DMS153 treated with DMSO at 0.1 percent for 48 hours (cell line): Measurements from ENCODE around the gene PIP4K2B.

Experiments
- DNase-seq: peaks from one replicate; lab custom pipeline; 2025; ENCODE audit not compliant: unreplicated experiment; lab: John Stamatoyannopoulos, UW

PIP4K2B gene

DNA sequence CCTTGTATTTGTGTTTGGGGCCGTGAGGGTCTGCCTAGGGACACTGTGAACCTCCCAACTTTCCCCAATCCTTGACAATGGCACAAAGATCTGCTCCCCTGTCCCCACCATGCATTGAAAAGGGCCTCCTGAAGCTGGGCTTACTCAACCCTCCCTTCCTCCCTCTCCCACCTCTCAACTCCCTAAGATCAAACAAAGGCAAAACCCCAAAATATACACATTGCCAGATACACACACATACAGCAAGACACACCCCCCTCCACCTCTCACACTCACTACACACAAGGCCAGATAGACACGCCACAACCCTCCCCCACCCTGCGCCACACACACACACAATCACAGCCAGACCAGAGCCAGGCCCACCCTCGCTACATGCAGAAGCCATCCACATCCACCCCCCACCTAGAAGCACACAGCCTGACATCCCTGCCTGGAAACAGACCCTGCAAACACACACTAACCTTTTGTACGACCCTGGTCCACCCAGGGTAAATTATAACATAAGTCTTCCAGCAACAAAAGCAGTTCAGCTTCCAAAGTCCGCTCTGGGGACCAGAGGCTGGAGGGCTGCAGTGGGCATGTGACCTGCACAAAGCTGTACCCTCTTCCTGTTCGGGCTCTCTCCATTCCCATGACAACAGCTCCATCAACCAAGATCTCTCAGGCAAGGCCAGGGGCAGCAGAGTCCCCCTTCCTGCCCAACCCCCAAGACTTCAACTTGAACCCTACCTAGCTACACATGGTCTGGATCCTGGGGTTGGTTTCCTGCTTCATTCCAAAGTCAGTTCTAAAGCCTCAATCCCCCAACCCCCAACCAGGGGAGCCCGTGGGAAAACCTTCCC, 53.1 kb downstream of the PIP4K2B start:
- DNase-seq = no peak

GRCh38 chr17:38745545-38745944, 53.8 kb downstream of the PIP4K2B start:
- peak; percentile 52 for DNase-seq

- DNase-seq = no peak
These were observed 55.7 kb downstream of the PIP4K2B start for GRCh38 chr17:38743556-38744171.

DNA sequence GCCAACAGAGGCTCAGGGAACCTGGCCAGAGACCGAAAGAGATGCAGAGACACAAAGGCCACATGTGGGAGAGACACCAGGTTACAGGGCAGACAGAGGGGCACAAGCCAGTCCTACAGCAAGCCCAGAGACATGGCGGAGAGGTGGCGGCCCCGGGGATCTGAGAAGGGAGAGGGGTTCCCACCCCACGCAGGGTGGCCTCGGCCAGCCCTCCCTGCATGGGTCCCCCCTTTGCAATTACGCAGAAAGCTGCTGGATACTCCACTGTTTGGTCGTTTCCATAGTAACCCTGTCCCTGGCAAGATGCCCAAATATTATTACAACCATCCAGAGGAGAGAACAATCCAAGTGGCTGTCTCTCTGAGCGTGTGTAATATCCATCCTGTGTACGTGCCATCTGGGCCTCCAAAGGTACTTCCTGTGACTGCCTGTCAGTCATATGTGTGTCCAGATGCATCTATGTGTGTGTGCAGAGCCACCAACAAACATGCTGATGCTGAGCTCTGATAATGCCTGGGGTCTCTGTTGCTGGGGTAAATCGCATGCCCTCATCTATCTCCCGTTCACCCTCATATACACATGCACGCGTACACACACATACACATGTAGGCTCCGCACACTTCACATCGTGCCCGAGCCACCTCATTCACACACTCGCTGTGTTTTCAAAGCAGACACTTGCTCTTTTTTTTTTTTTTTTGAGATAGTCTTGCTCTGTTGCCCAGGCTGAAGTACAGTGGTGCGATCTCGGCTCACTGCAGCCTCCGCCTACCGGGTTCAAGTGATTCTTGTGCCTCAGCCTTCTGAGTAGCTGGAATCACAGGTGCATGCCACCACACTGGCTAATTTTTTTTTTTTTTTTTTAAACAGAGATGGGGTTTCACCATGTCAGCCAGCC, 56.7 kb downstream of the PIP4K2B start:
- peak; percentile 80 for DNase-seq

DNA sequence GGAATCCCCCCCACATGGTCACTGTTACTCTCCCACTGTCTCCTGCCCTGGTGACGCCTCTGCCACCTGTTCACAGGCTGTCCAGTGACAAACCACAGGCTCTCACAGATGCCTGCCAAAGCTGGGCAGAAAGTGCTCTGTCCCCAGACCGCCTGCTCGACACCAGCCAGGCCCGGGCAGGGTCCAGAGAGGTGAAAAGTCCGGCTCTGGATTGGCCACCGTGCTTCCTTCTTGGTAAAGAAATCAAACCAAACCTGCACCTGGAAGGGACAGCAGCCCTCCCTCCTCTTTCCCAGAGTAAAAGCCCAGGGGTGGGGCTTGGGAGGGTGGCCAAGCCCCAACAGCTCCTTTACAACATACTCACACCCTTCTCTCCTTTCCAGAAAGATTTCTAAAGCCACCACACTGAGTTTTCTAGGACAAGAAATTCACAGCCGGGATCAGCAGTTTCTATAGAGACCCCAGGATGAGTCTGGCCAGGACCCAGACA, 57.4 kb downstream of the PIP4K2B start:
- DNase-seq = no peak

GRCh38 chr17:38741461-38741860, 57.9 kb downstream of the PIP4K2B start:
- DNase-seq = no peak

GRCh38 chr17:38740806-38741205, 58.5 kb downstream of the PIP4K2B start:
- no peak for DNase-seq

DNA sequence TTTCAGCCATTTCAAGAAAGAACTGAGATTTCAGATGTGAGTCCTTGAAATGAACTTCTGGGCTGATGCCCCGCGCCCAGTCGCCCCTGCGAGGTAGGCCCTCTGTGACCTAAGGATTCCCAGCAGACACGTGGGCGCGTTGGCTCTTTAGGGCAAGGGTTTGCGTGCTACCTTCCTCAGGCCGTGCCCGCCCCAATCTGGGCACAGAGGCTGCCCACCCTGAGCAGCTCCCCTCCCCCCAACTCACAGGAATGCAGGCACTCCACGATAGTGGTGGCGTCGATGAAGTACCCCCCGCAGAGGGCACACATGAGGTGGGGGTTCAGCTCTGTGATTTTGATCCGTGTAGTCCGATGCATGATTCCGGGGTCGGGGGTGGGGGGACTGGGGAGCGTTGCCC, 59.3 kb downstream of the PIP4K2B start:
- no peak for DNase-seq

DNA sequence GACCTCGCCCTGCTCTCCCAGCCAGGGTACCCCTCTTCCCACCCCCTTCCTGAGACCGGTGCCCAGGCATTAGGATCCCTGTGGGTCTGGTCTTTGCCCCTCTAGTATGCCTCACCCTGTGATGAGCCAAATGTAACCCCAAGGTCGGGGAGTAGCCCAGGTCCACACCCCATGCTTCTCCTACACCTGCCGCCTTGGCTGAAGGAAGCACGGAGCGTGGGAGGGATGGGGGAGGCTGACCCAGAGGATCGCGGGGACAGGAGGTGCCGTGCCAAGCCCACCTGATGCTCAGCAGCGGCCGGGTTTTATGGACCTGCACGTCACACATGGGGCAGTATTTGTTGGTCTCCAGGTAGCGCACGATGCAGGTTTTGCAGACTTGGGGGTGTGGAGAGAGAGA, 60.1 kb downstream of the PIP4K2B start:
- DNase-seq = no peak

DNA sequence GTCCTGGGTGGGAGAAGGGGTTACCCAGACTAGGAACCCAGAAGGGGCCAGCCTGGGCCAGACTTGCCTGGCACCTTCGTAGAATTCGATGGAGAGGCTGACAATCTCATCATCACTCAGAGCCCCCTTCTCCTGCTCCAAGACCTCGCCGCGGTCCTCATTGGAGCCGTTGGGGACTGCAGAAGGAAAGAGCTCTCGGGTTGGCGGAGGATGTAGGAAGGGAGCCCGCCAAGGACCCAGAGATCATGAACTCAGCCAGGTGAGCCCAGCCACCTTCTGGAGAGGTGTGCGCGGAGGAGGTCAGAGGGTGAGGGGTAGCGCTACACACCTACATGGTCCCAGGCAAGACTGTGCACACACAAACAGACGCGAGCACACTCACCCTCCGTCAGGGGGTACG, 60.7 kb downstream of the PIP4K2B start:
- no peak for DNase-seq

GRCh38 chr17:38738007-38738662, 61.2 kb downstream of the PIP4K2B start:
- no peak for DNase-seq

DNA sequence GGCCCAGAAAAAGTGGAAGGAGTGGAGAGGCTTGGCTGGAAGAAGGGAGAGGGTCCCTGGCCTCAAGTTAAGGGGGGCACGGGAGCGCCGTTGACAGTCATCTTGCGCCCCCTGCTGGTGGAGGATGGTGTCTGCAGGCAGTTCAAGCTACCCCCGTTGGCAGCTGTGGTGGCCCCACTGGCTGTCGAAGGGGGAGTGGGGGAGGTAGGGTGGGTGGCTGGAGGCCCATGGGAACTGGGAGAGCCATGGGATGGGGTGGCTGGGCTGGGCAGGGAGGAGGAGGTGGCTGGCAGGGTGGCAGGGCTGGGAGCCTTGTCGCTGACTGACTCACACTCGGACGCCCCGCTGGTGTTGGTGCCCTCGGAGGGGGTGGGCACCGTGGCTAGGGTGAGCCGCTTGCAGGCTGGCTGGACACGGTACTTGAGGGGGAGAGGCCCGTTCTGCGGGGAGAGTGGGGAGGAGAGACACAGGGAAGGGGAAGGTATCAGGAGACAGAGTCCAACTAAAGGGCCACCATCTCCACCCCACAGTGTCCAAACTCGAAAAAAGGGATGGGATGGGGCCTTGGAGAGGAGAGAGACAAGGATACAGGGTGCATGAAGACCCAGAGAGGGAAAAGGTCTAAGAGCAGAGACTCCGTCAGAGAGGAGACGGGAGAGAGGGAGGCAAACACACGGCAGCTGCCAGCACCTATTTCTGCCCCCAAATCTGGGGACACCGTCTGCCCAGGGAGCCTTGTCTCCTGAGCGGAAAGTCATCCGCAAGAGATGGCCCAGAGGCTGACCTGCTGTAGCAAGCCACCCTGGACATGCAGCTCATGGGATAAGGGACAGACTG, 64.0 kb downstream of the PIP4K2B start:
- peak; percentile 33 for DNase-seq

GRCh38 chr17:38733982-38734973, 65.1 kb downstream of the PIP4K2B start:
- DNase-seq = no peak

DNA sequence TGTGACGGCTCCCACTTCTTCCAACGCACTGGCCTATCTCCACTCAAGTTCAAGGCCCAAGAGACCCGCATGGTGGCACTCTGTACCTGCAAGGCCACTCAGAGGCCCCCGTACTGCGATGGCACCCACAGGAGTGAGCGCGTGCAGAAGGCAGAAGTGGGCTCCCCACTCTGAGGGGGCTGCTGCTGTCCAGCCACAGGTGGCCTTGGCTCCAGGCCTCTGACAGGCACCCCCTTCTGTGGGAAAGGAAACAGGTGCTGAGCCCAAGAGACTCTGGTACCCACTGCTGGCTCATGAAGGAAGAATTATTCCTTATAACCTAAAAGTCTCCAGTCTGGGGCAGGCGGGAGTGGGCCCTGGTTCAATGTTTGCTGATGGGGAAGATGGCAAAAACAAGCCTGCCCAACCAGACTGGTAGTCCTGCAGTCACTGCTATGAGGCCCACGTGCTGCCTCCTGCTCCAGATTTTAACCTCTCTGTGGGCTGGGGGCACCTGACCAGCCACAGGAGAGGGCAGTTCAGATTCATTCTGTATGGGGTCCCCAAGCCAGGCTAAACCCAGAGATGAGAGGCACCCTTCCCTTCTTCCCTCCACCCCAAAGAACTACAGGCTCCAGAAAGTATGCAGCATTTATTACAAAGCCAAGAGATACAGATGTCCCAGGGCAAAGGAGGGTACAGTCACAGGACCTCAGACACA, 65.9 kb downstream of the PIP4K2B start:
- DNase-seq = no peak

DNA sequence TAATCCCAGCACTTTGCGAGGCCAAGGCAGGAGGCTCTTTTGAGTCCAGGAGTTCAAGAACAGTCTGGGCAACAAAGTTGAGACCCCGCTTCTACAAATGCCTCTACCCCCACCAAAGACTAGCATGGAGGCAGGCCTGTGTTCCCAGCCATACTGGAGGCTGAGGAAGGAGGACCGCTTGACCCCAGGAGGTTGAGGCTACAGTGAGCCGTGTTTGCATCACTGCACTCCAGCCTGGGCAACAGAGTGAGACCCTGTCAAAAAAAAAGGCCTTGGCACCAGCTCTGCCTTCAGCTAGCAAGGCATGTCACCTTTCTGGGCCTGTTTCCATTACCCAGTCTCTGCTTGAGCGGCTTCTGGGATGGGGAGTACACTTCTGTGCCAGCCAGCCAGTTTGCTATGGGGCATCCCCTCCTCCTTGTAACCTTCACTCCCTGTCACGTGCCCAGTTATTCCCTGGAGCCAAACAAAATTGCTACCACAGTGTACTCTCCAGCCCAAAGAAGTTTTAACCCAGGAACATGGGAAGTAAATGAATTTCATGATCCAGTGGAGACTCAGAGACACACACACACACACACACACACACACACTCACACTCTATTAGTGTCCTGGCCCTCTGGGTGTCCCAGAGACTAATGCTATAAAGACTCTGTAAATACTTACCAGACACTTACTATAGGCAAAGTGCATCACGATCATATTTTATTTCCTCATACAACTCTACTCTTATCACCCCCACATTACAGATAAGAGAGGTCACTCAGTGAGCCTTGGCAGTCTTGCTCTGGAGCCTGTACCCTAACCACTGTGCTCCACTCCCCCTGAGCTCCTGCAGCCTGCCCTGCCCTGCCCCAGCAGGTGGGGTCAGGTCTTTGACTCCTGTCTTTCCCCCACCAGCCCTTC, 66.7 kb downstream of the PIP4K2B start:
- no peak for DNase-seq

DNA sequence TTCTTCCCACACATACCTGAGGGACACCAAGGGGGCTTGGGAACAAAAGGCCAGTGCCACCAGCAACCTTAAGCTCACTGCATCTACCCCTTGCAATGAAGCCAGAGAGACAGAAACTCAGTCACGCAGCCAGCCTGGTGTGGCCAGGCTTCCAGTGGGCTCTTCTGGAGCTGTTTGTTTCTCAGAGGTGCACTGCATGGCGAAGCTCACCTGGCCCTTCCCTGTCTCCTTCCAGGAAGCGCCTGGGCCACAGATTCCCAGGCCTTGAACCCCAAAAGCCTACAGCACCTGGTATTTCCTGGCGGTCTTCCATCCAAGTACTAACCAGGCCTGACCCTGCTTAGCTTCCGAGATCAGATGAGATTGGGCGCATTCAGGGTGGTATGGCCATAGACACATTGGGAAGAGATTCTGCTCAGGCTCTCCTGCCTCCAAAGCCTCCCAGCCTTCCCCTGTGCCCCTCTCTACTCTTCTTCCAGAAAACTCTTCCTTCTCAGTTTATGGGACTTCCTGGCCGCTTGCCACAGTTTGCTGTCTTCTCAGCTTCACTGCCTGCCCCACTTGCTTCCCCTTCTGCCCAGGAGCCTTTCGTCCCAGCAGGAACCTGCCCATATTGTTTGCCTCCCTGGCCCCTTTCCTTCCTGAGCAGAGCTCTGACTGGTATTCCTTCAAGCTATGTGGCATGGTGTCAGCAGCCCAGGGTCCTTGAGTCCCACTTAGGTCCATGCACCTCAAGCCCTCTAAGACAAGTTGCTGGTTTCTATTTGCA, 67.6 kb downstream of the PIP4K2B start:
- DNase-seq = no peak
